HCT116 (cell line): ENCODE measurements around the gene CHURC1. TPM values are rescaled to one million over a fixed set of nuclear protein-coding genes. Genes with fewer than 3 reads are reported as not detected.

Experiments
- ATAC-seq: fragments of 200-7000 bp; cut with Tn5 transposase; 2 replicates; pipeline ENCODE4 v1.9.1; 2020; ENCODE audit warnings: mild to moderate bottlenecking, moderate library complexity
- BruUV-seq: library from RNA; stranded (reverse); fragments of 400-500 nt; replicated peaks from 2 replicates; lab custom pipeline; 2021; lab: Mats Ljungman, UMichigan
- CTCF ChIA-PET: fragments of 300-600 bp; sonication (Branson Sonifier 250); formaldehyde crosslinking; loops from one replicate; lab custom pipeline; 2021; ENCODE audit warnings: antibody characterized with exemption; lab: Charles Lee
- POLR2A ChIA-PET: fragments of 300-600, 350-600 bp; sonication (Branson Sonifier 250); formaldehyde crosslinking; loops from one replicate; lab custom pipeline; 2021; ENCODE audit warnings: antibody characterized with exemption; lab: Charles Lee
- RAD21 ChIA-PET, 2 experiments: fragments of 300-600 bp; sonication (Branson Sonifier 250); formaldehyde crosslinking; loops; one replicate each; lab custom pipeline; 2023; ENCODE audit warnings: low total read pairs in 2 of 2; ENCODE audit not compliant: uncharacterized antibody in 2 of 2, unreplicated experiment in 2 of 2, low non-redundant PET in 1 of 2; lab: Charles Lee
- DNase-seq: peaks from one replicate; pipeline ENCODE4 v3.0.0-alpha.2; 2010; ENCODE audit warnings: low read depth, low spot score
- H2AFZ ChIP-seq: fragments of 200-600 bp; shearing (Covaris generic), sonication (generic); 2 replicates; pipeline ENCODE4 v1.6.1; 2017; ENCODE audit warnings: low read depth, mixed run types, mixed read lengths, antibody characterized with exemption, low read length; ENCODE audit not compliant: poor library complexity, severe bottlenecking
- H3K27ac ChIP-seq: 2 replicates; pipeline ENCODE4 v1.5.1; 2012; ENCODE audit warnings: low read depth, low read length
- H3K27me3 ChIP-seq: fragments of 200-600 bp; sonication (generic); 2 replicates; pipeline ENCODE4 v1.6.1; 2016; ENCODE audit warnings: mixed run types, low read length, mixed read lengths; ENCODE audit not compliant: insufficient read depth
- H3K36me3 ChIP-seq, 2 experiments: fragments of 200-500 bp in 1 of 2; fragments of 200-600 bp in 1 of 2; sonication (Bioruptor generic) in 1 of 2; sonication (generic) in 1 of 2; 2 replicates each; pipeline versions ENCODE4 v1.5.1 to v1.6.1; 2014 to 2016; ENCODE audit warnings: low read length in 2 of 2, inconsistent platforms in 1 of 2, mixed read lengths in 1 of 2, mixed run types in 1 of 2; ENCODE audit not compliant: insufficient read depth in 2 of 2, control insufficient read depth in 1 of 2
- H3K4me1 ChIP-seq, 2 experiments: fragments of 200-600 bp in 1 of 2; sonication (generic) in 1 of 2; 2 replicates each; pipeline versions ENCODE4 v1.5.1 to v1.6.1; 2012 to 2017; ENCODE audit warnings: low read length in 2 of 2, inconsistent platforms in 1 of 2, mild to moderate bottlenecking in 1 of 2, mixed read lengths in 1 of 2, mixed run types in 1 of 2, moderate library complexity in 1 of 2; ENCODE audit not compliant: insufficient read depth in 2 of 2, control insufficient read depth in 1 of 2
- H3K4me2 ChIP-seq: fragments of 200-600 bp; sonication (generic); 2 replicates; pipeline ENCODE4 v1.6.1; 2017; ENCODE audit warnings: mixed run types, low read length, mixed read lengths
- H3K4me3 ChIP-seq, 2 experiments: fragments of 200-600 bp in 1 of 2; sonication (generic) in 1 of 2; replicated peaks in 1 of 2; 2 replicates each; pipeline ENCODE4 v1.5.1; 2011 to 2016; ENCODE audit warnings: low read length in 2 of 2, control low read depth in 1 of 2, low read depth in 1 of 2, mild to moderate bottlenecking in 1 of 2, mixed read lengths in 1 of 2, mixed run types in 1 of 2
- H3K79me2 ChIP-seq: fragments of 200-600 bp; sonication (generic); 2 replicates; pipeline ENCODE4 v1.6.1; 2017; ENCODE audit warnings: mild to moderate bottlenecking, mixed run types, low read length, moderate library complexity, mixed read lengths; ENCODE audit not compliant: insufficient read depth
- H3K9ac ChIP-seq: fragments of 200-600 bp; sonication (generic); 2 replicates; pipeline ENCODE4 v1.6.1; 2016; ENCODE audit warnings: low read length, mixed read lengths
- H3K9me2 ChIP-seq: fragments of 200-600 bp; sonication (generic), shearing (Covaris generic); 2 replicates; pipeline ENCODE4 v1.6.1; 2017; ENCODE audit warnings: mixed run types, mild to moderate bottlenecking, moderate library complexity; ENCODE audit not compliant: insufficient read depth
- H3K9me3 ChIP-seq, 2 experiments: fragments of 200-500 bp in 1 of 2; fragments of 200-600 bp in 1 of 2; sonication (Bioruptor generic) in 1 of 2; sonication (generic) in 1 of 2; 2 replicates each; pipeline ENCODE4 v1.6.1; 2014 to 2017; ENCODE audit warnings: low read length in 2 of 2, mixed read lengths in 2 of 2, inconsistent platforms in 1 of 2, low read depth in 1 of 2, mild to moderate bottlenecking in 1 of 2, mixed run types in 1 of 2, moderate library complexity in 1 of 2; ENCODE audit not compliant: control insufficient read depth in 1 of 2, insufficient read depth in 1 of 2
- H4K20me1 ChIP-seq: fragments of 200-600 bp; sonication (generic), shearing (Covaris generic); 2 replicates; pipeline ENCODE4 v1.6.1; 2017; ENCODE audit warnings: mixed run types, mild to moderate bottlenecking, moderate library complexity; ENCODE audit not compliant: insufficient read depth
- CEBPB ChIP-seq: IDR thresholded peaks from 2 replicates; pipeline ENCODE4 v1.6.1; 2012; ENCODE audit warnings: low read depth
- ELF1 ChIP-seq: IDR thresholded peaks from 2 replicates; pipeline ENCODE4 v1.6.1; 2012; ENCODE audit warnings: low read depth, borderline replicate concordance
- EZH2 ChIP-seq: fragments of 200-600 bp; sonication (generic); IDR thresholded peaks from 2 replicates; pipeline ENCODE4 v1.6.1; 2017; ENCODE audit warnings: antibody characterized with exemption, mixed run types
- JUND ChIP-seq: IDR thresholded peaks from 2 replicates; pipeline ENCODE4 v1.6.1; 2012
- RAD21 ChIP-seq: IDR thresholded peaks from 2 replicates; pipeline ENCODE4 v1.6.1; 2012; ENCODE audit warnings: low read depth, mild to moderate bottlenecking
- YY1 ChIP-seq: IDR thresholded peaks from 2 replicates; pipeline ENCODE4 v1.6.1; 2011; ENCODE audit warnings: low read length, low read depth, moderate library complexity, mild to moderate bottlenecking; ENCODE audit not compliant: insufficient replicate concordance; ENCODE audit errors: extremely low read depth
- ZFX ChIP-seq: fragments of 450-650 bp; IDR thresholded peaks from 2 replicates; pipeline ENCODE4 v1.6.1; 2017
- intact Hi-C: fragments of 100-400 bp; cut with micrococcal nuclease; formaldehyde crosslinking; loops from 2 replicates; pipeline ENCODE4 v1.10.0; 2022
- total RNA-seq: library from RNA; stranded (reverse); gene quantifications from one replicate; pipeline ENCODE4 v1.2.1, GENCODE V29; 2021; ENCODE audit not compliant: unreplicated experiment
- TF ChIP-seq, protein P1 (sequence below): IDR thresholded peaks from 2 replicates; pipeline ENCODE4 v1.6.1; 2012; ENCODE audit warnings: low read depth
- TF ChIP-seq, protein P2 (sequence below): IDR thresholded peaks from 2 replicates; pipeline ENCODE4 v1.6.1; 2012
- TF ChIP-seq, protein P3 (sequence below): IDR thresholded peaks from 2 replicates; pipeline ENCODE4 v1.6.1; 2011; ENCODE audit warnings: mild to moderate bottlenecking, low read length, moderate library complexity; ENCODE audit not compliant: insufficient replicate concordance; ENCODE audit errors: extremely low read depth
- TF ChIP-seq, protein P4 (sequence below), 3 experiments: fragments of 200-600 bp in 1 of 3; sonication (generic) in 1 of 3; IDR thresholded peaks in 2 of 3; conservative IDR thresholded peaks in 1 of 3; 2 replicates each; pipeline ENCODE4 v1.5.1; 2012 to 2017; ENCODE audit warnings: low read depth in 2 of 3, low read length in 2 of 3, antibody characterized with exemption in 1 of 3, borderline replicate concordance in 1 of 3, control low read depth in 1 of 3, mild to moderate bottlenecking in 1 of 3, mixed read lengths in 1 of 3, mixed run types in 1 of 3, moderate library complexity in 1 of 3; ENCODE audit not compliant: insufficient read depth in 1 of 3

CHURC1 gene
- total RNA-seq, 1 experiment from 2014 or later: 47.5 TPM

DNA sequence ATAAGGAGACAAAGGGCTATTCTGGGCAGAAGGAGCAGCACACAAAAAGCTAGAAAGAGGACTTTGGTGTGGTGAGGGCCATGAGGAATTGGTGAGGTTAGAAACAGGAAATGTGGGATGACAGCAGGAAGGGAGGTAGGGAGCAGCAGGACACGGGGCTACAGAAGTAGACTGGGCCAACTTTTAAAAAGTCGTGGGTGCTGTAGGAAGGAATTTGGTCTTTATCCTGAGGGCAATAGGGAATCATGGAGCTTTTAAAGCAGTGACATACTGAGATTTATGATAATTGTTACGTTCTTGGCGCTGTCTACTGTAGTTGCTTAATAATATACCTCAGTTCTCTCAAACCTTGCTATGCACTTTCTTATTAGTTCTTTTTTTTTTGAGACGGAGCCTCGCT, 8.2 kb upstream of the CHURC1 start (continued):
- TF ChIP-seq EZH2 (no peak), ELF1 (no peak), JUND (no peak)
- TF ChIP-seq, protein P1, sequence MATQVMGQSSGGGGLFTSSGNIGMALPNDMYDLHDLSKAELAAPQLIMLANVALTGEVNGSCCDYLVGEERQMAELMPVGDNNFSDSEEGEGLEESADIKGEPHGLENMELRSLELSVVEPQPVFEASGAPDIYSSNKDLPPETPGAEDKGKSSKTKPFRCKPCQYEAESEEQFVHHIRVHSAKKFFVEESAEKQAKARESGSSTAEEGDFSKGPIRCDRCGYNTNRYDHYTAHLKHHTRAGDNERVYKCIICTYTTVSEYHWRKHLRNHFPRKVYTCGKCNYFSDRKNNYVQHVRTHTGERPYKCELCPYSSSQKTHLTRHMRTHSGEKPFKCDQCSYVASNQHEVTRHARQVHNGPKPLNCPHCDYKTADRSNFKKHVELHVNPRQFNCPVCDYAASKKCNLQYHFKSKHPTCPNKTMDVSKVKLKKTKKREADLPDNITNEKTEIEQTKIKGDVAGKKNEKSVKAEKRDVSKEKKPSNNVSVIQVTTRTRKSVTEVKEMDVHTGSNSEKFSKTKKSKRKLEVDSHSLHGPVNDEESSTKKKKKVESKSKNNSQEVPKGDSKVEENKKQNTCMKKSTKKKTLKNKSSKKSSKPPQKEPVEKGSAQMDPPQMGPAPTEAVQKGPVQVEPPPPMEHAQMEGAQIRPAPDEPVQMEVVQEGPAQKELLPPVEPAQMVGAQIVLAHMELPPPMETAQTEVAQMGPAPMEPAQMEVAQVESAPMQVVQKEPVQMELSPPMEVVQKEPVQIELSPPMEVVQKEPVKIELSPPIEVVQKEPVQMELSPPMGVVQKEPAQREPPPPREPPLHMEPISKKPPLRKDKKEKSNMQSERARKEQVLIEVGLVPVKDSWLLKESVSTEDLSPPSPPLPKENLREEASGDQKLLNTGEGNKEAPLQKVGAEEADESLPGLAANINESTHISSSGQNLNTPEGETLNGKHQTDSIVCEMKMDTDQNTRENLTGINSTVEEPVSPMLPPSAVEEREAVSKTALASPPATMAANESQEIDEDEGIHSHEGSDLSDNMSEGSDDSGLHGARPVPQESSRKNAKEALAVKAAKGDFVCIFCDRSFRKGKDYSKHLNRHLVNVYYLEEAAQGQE: no peak
- TF ChIP-seq, all 23 proteins: peak for 0

DNA sequence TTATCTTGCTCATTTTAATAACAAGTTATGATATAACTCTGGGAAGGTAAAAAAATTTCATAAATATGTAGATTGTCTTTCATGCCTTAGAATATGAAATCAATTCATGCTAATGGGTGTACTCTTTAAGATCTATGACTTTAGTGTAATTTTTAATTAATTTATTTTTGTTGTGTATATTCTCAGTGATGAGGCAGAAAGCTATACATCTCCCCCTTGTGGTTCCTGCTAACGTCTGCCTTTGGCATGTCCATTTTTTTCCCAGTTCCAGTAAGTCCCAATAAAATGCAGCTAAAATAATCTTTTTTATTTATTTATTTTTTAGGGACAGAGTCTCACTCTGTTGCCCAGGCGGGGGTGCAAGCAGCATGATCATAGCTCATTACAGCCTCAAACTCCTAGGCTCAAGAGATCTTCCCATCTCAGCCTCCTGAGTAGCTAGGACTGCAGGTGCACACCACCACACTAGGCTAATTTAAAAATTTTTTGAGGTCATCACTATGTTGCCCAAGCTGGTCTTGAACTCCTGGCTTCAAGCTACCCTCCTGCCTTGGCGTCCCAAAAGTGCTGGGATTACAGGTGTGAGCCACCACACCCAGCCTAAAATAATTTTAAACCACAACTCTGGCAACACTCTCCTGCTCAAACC, 3.3 kb upstream of the CHURC1 start:
- Histone ChIP-seq H3K79me2 (peaks cover 17% of the 10 kb centered on the region), H3K9me3 (no peaks in the 10 kb centered on the region), H3K27ac (no peak overlapping the region), H2AFZ (peak overlapping the region; percentile 91), H3K9ac (no peak overlapping the region), H3K4me2 (peak overlapping the region; percentile 29; the same call in 1 of the 2 replicates), H3K27me3 (no peaks in the 10 kb centered on the region), H3K4me3 (no peak overlapping the region), H4K20me1 (no peaks in the 10 kb centered on the region), H3K36me3 (no peaks in the 10 kb centered on the region), H3K4me1 (peaks cover 8 to 16% of the 10 kb centered on the region in 2 experiments; a peak in 3 of 4 replicates), H3K9me2 (no peaks in the 10 kb centered on the region)
- ChIA-PET RAD21 (interaction anchor here in 1 of 2 experiments (1.2 to 1.6 kb wide), 2 partner anchors 19 to 87 kb away, joined by 3 to 6 read pairs; no protein-coding TSS in a partner anchor), POLR2A (interaction anchor here (1.0 kb wide), 1 partner anchor 87 kb away, joined by 3 read pairs; no protein-coding TSS in a partner anchor), CTCF (interaction anchor here (0.8 to 2.7 kb wide), 23 partner anchors 10 to 607 kb away, joined by 3 to 23 read pairs (median 5); partner anchors contain the start of genes FNTB and SPTB)
- ATAC-seq: 0 out of 2 replicates have a peak, but pooled peaks have one; percentile 21
- no TSS peak for BruUV-seq
- intact Hi-C loops: loop anchor here (5.0 kb wide), 2 partner anchors 109 to 239 kb away; no protein-coding TSS in a partner anchor
- peak; percentile 39 for DNase-seq
- TF ChIP-seq, protein P2, sequence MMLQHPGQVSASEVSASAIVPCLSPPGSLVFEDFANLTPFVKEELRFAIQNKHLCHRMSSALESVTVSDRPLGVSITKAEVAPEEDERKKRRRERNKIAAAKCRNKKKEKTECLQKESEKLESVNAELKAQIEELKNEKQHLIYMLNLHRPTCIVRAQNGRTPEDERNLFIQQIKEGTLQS: no peak
- no peak for TF ChIP-seq YY1
- TF ChIP-seq JUND: no peak
- TF ChIP-seq CEBPB: no peak
- peak; percentile 65 for TF ChIP-seq RAD21
- no peak for TF ChIP-seq ZFX
- TF ChIP-seq, protein P3, sequence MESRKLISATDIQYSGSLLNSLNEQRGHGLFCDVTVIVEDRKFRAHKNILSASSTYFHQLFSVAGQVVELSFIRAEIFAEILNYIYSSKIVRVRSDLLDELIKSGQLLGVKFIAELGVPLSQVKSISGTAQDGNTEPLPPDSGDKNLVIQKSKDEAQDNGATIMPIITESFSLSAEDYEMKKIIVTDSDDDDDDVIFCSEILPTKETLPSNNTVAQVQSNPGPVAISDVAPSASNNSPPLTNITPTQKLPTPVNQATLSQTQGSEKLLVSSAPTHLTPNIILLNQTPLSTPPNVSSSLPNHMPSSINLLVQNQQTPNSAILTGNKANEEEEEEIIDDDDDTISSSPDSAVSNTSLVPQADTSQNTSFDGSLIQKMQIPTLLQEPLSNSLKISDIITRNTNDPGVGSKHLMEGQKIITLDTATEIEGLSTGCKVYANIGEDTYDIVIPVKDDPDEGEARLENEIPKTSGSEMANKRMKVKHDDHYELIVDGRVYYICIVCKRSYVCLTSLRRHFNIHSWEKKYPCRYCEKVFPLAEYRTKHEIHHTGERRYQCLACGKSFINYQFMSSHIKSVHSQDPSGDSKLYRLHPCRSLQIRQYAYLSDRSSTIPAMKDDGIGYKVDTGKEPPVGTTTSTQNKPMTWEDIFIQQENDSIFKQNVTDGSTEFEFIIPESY: no peak
- TF ChIP-seq, protein P4, sequence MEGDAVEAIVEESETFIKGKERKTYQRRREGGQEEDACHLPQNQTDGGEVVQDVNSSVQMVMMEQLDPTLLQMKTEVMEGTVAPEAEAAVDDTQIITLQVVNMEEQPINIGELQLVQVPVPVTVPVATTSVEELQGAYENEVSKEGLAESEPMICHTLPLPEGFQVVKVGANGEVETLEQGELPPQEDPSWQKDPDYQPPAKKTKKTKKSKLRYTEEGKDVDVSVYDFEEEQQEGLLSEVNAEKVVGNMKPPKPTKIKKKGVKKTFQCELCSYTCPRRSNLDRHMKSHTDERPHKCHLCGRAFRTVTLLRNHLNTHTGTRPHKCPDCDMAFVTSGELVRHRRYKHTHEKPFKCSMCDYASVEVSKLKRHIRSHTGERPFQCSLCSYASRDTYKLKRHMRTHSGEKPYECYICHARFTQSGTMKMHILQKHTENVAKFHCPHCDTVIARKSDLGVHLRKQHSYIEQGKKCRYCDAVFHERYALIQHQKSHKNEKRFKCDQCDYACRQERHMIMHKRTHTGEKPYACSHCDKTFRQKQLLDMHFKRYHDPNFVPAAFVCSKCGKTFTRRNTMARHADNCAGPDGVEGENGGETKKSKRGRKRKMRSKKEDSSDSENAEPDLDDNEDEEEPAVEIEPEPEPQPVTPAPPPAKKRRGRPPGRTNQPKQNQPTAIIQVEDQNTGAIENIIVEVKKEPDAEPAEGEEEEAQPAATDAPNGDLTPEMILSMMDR (IDR thresholded peaks at IDR 0.05 in 2 of 3, conservative IDR thresholded peaks at IDR 0.05 in 1 of 3; ENCODE audit: borderline replicate concordance in 1 of 3, insufficient read depth in 1 of 3, low read depth in 2 of 3, low read length in 2 of 3): peak; percentile 63 to 81 (median 65)
